MG63 (cell line): Measurements from ENCODE around the gene ZNF789. TPM values are rescaled to one million over a fixed set of nuclear protein-coding genes. Genes with fewer than 3 reads are reported as not detected.
A peak's percentile ranks its signal among the peaks of the same experiment; 100 is the strongest.
"Not testable (repeated sequence)": the region's sequence is repeated elsewhere in the genome, so short reads cannot be mapped to it uniquely, and the experiment has no call there.

Experiments used
- DNase-seq: peaks from one replicate; pipeline ENCODE4 v3.0.0-alpha.2; 2020
- H3K27me3 ChIP-seq: fragments of 250-450 bp; sonication (Bioruptor Pico); 2 replicates; pipeline ENCODE4 v1.5.1; 2020; ENCODE audit warnings: mild to moderate bottlenecking, moderate library complexity
- H3K36me3 ChIP-seq: fragments of 250-450 bp; sonication (Bioruptor Pico); 2 replicates; pipeline ENCODE4 v1.5.1; 2020; ENCODE audit warnings: mild to moderate bottlenecking, moderate library complexity
- H3K4me3 ChIP-seq: fragments of 250-450 bp; sonication (Bioruptor Pico); 2 replicates; pipeline ENCODE4 v1.5.1; 2020; ENCODE audit warnings: mild to moderate bottlenecking, moderate library complexity
- H3K9me3 ChIP-seq: fragments of 250-450 bp; sonication (Bioruptor Pico); 2 replicates; pipeline ENCODE4 v1.5.1; 2020; ENCODE audit warnings: mild to moderate bottlenecking, moderate library complexity
- total RNA-seq: library from RNA; depleted of rRNA; stranded (reverse); fragments of >200 nt; shearing (Covaris generic); gene quantifications from 2 replicates; pipeline ENCODE4 v1.2.3, GENCODE V29; 2014; ENCODE audit warnings: low replicate concordance

The ZNF789 gene
- total RNA-seq, 1 experiment from 2014 or later = 5.0 TPM

DNA sequence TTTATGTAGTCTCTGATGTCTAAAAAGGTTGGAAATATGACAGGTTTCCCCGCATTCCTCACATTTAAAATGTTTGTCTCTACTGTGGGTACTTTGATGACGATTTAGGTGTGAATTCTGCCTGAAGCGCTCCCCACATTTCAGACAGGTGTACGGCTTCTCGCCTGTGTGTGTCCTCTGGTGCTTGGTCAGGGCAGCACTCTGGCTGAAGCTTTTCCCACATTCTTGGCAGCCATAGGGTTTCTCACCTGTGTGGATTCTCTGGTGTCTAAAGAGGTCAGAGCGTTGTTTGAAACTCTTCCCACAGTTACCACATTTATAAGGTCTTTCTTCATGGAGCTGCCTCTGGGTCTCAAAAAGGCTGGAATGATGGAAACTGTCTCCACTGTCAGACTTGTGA lies 21.1 kb downstream of the ZNF789 start:
- no peak for DNase-seq
- Histone ChIP-seq H3K9me3 (peaks cover 4% of the 10 kb centered on the region), H3K4me3 (no peak overlapping the region), H3K36me3 (peaks cover 32% of the 10 kb centered on the region), H3K27me3 (no peaks in the 10 kb centered on the region)

DNA sequence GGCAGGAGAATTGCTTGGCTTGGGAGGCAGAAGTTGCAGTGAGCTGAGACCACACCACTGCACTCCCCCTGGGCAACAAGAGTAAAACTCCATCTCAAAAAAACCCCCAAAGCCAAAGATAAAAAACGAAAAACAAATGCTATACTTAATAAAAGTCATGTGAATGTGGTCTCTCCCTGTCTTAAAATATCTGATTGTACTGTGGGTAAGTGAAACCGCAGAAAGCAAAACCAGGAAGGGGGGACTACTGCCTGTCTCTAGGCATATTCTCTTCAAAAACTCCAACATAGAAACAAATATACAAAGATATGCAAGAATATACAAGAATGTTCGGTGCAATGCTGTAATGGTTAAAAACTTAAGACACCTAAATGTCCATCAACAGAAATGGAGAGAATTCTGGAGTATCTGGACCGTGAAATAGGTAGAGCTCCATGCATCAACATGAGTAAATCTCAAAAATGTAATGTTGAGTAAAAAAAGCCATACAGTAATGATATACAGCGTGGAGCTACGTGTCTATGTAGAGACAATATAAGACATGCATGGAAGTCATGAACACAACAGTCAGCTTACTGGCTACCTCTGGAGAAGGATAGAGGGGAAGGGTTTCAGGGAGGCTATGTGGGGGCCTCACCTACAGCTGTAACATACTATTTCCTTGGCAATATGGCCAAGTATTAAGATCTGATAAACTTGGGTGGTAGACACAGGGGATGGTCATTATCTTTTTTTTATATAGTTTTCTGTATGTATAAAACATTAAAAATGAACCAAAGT lies 25.3 kb downstream of the ZNF789 start:
- Histone ChIP-seq H3K27me3 (no peaks in the 10 kb centered on the region), H3K36me3 (peaks cover 32% of the 10 kb centered on the region), H3K4me3 (peak overlapping the region; percentile 76), H3K9me3 (peaks cover 4% of the 10 kb centered on the region)
- DNase-seq = no peak

GRCh38 chr7:99498546-99498944 lies 25.9 kb downstream of the ZNF789 start:
- H3K36me3 ChIP-seq = peaks cover 28% of the 10 kb centered on the region
- DNase-seq = no peak
- H3K27me3 ChIP-seq = no peaks in the 10 kb centered on the region
- peak overlapping the region; percentile 76 for H3K4me3 ChIP-seq
- peaks cover 4% of the 10 kb centered on the region for H3K9me3 ChIP-seq

DNA sequence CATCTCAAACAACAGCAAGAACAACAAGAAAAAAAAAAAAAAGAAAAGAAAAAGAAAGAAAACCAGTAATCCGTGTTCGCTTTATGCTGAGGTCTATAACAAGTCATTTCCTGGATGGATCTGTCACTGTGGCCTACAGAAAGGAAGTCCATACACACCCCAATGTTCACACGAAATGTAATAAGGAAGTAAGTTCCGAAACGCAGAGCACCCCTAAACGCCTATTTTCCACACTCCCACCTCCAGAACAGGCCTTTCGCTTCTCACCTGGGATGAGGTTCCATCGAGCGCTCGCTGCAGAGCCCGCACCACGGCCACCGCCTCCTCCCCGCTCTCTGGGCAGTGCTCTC lies 26.7 kb downstream of the ZNF789 start:
- DNase-seq = no peak

GRCh38 chr7:99499721-99500636 lies 27.3 kb downstream of the ZNF789 start, which contains the start of gene ZNF394:
TSS of gene ZNF394 (minus strand) at chr7:99500281. CDS start at chr7:99500093, 188 bp downstream.
- H3K9me3 ChIP-seq = no peaks in the 10 kb centered on the region
- no peaks in the 10 kb centered on the region for H3K27me3 ChIP-seq
- H3K4me3 ChIP-seq = peak within 1 kb of the TSS; percentile 76
- peak; percentile 89 for DNase-seq
- peaks cover 17% of the 10 kb centered on the region for H3K36me3 ChIP-seq

More for the DNA sequence above, 26.7 kb downstream of the ZNF789 start:
- Histone ChIP-seq H3K27me3 (no peaks in the 10 kb centered on the region), H3K9me3 (no peaks in the 10 kb centered on the region; the same call in 1 of the 2 replicates), H3K4me3 (peak overlapping the region; percentile 76), H3K36me3 (peaks cover 20% of the 10 kb centered on the region)

- DNase-seq = no peak
- peaks cover 11% of the 10 kb centered on the region for H3K36me3 ChIP-seq
- peak overlapping the region; percentile 76 for H3K4me3 ChIP-seq
- H3K9me3 ChIP-seq = no peaks in the 10 kb centered on the region
- no peaks in the 10 kb centered on the region for H3K27me3 ChIP-seq
Measured at GRCh38 chr7:99500637-99501009, 27.9 kb downstream of the ZNF789 start.

- H3K27me3 ChIP-seq, DNase-seq, H3K9me3 ChIP-seq, H3K4me3 ChIP-seq, H3K36me3 ChIP-seq: not testable (repeated sequence)
Measured at GRCh38 chr7:99501236-99501635, 28.5 kb downstream of the ZNF789 start.

GRCh38 chr7:99504281-99504602 lies 31.6 kb downstream of the ZNF789 start:
- peaks cover 3% of the 10 kb centered on the region; the same call in 1 of the 2 replicates for H3K36me3 ChIP-seq
- no peaks in the 10 kb centered on the region for H3K9me3 ChIP-seq
- H3K27me3 ChIP-seq = no peaks in the 10 kb centered on the region
- peak overlapping the region; percentile 73 for H3K4me3 ChIP-seq
- DNase-seq = no peak

GRCh38 chr7:99504603-99505323 lies 32.1 kb downstream of the ZNF789 start, which contains the start of gene ZKSCAN5:
TSS of gene ZKSCAN5 (plus strand) at chr7:99504662. CDS start at chr7:99506045, 1,383 bp downstream.
- H3K27me3 ChIP-seq = no peaks in the 10 kb centered on the region
- peaks cover 3% of the 10 kb centered on the region; the same call in 1 of the 2 replicates for H3K36me3 ChIP-seq
- no peaks in the 10 kb centered on the region for H3K9me3 ChIP-seq
- H3K4me3 ChIP-seq = peak within 1 kb of the TSS; percentile 73
- DNase-seq = peak; percentile 97

- Histone ChIP-seq H3K4me3 (peak overlapping the region; percentile 73), H3K27me3 (no peaks in the 10 kb centered on the region), H3K9me3 (no peaks in the 10 kb centered on the region), H3K36me3 (peaks cover 3% of the 10 kb centered on the region; the same call in 1 of the 2 replicates)
- DNase-seq = no peak
Measured at GRCh38 chr7:99505324-99505662, 32.6 kb downstream of the ZNF789 start.

- peaks cover 6% of the 10 kb centered on the region for H3K36me3 ChIP-seq
- H3K9me3 ChIP-seq = no peaks in the 10 kb centered on the region
- no peaks in the 10 kb centered on the region for H3K27me3 ChIP-seq
- H3K4me3 ChIP-seq = no peak overlapping the region
- DNase-seq = no peak
Measured at GRCh38 chr7:99514050-99514449, 41.4 kb downstream of the ZNF789 start.

GRCh38 chr7:99521399-99521798 lies 48.7 kb downstream of the ZNF789 start:
- peaks cover 4% of the 10 kb centered on the region for H3K36me3 ChIP-seq
- no peaks in the 10 kb centered on the region for H3K27me3 ChIP-seq
- no peak for DNase-seq
- no peak overlapping the region for H3K4me3 ChIP-seq
- no peaks in the 10 kb centered on the region for H3K9me3 ChIP-seq

DNA sequence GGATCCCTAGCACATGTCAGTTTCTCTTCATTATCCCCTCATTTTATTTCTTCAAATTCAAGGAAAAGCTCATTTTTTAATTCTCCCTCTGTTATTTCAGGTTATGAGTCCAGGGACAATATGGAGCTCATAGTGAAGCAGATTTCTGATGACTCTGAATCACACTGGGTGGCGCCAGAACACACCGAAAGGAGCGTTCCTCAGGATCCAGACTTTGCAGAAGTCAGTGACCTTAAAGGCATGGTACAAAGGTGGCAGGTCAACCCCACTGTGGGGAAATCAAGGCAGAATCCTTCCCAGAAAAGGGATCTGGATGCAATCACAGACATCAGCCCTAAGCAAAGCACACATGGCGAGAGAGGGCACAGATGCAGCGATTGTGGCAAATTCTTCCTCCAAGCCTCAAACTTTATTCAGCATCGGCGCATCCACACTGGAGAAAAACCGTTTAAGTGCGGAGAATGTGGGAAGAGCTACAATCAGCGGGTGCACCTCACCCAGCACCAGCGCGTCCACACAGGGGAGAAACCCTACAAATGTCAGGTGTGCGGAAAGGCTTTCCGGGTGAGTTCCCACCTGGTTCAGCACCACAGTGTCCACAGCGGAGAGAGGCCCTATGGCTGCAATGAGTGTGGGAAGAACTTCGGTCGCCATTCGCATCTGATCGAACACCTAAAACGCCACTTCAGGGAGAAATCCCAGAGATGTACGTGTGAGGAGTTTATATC lies 53.2 kb downstream of the ZNF789 start:
- DNase-seq = no peak
- H3K36me3 ChIP-seq = peaks cover 31% of the 10 kb centered on the region

DNA sequence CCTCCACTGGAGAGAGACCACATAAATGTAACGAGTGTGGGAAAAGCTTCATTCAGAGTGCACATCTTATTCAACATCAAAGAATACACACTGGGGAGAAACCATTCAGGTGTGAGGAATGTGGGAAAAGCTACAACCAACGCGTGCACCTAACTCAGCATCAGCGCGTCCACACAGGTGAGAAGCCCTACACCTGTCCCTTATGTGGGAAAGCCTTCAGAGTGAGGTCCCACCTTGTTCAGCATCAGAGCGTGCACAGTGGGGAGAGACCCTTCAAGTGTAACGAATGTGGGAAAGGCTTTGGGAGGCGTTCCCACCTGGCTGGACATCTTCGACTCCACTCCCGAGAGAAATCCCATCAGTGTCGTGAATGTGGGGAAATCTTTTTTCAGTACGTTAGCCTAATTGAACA lies 58.7 kb downstream of the ZNF789 start:
- peaks cover 19% of the 10 kb centered on the region for H3K9me3 ChIP-seq
- H3K4me3 ChIP-seq = no peak overlapping the region
- H3K27me3 ChIP-seq = no peaks in the 10 kb centered on the region
- H3K36me3 ChIP-seq = peaks cover 55% of the 10 kb centered on the region
- no peak for DNase-seq

More for the DNA sequence above, 53.2 kb downstream of the ZNF789 start:
- Histone ChIP-seq H3K9me3 (0 out of 2 replicates have a peak, but pooled peaks cover 4% of the 10 kb centered on the region), H3K4me3 (no peak overlapping the region), H3K27me3 (no peaks in the 10 kb centered on the region)

DNA sequence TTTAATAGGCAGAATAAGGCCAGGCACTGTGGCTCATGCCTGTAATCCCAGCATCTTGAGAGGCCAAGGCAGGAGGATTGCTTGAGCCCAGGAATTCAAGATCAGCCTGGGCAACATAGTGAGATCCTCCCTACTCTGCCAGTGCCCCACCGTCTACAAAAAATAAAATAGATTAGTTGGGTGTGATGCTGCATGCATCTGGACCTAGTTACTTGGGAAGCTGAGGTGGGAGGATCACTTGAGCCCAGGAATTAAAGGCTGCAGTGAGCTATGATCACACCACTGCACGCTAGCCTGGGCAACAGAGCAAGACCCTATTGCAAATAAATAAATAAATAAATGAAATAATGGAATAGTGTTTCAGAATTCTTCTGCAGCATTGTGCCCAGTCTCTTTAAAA lies 63.0 kb downstream of the ZNF789 start:
- no peak for DNase-seq
- peaks cover 16% of the 10 kb centered on the region for H3K9me3 ChIP-seq

More for the DNA sequence above, 63.0 kb downstream of the ZNF789 start:
- Histone ChIP-seq H3K4me3 (no peak overlapping the region), H3K36me3 (peaks cover 30% of the 10 kb centered on the region), H3K27me3 (no peaks in the 10 kb centered on the region)
